HG03135 (cell line): Measurements from ENCODE around the gene TEF.
"Not testable (repeated sequence)": the region's sequence is repeated elsewhere in the genome, so short reads cannot be mapped to it uniquely, and the experiment has no call there.

ENCODE experiments used
- ATAC-seq: cut with Tn5 transposase; IDR thresholded peaks from one replicate; pipeline ENCODE4 v1.9.1; 2021; ENCODE audit warnings: mild to moderate bottlenecking, moderate library complexity; ENCODE audit not compliant: unreplicated experiment

The TEF gene

DNA sequence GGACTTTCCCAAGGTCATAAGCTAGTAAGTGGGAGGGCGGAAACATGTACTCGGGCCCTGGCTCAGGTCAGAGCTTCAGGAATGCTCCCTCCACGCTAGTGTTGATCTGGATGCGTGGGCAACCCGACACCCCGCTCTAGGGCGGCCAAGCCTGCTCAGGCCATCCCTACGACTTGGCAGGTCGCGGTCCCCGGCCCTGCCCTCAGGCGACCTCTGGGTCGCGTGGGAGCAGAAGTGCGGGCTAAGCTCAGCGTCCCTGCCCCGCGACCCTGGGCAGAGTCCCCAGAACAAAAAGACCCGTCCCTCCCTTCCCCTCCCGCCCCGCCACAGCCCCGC lies 781 bp upstream of the TEF start:
- peak; percentile 16 for ATAC-seq

DNA sequence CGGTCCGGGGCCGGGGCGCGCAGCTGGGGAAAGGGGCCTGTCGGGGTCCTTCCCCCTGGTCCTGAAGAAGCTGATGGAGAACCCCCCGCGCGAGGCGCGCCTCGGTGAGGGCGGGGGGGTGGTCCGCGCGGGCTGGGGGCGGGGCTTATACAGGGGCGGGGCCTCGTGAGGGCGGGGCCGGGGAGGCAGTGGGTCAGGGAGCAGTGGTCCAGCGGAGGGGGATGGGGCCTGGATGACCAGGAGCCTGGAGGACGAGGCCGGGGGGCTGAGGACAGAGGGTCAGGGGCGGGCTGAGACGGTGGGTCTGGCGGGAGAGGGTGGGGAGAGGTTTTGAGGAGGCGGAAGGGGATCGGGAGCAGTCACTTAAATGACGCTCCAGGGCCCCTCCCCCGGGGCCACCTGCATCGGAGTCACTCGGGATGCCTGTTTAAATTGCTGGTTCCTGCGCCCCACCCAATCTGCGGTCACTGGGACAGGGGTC lies 396 bp downstream of the TEF start:
- peak; percentile 23 for ATAC-seq

DNA sequence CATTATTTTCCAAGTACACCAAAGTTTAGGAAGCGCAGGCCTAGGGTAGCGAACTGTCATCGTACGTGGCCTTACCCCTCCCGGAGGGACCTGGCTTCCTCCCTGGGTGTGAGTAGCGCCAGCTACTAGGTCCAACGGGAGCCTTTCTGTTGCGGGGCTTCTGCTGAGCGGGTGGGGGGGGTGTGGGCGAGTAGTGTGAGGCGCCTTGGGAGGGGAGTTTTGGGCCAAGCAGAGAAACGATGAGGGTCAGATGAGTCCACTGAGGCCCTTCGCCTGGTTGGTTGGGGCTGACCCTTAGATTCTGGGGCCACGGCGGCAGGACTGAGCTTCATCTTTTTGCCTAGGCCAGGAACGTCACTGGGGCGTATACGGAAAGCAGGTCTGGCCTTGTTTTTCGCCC lies 868 bp downstream of the TEF start:
- no peak for ATAC-seq

DNA sequence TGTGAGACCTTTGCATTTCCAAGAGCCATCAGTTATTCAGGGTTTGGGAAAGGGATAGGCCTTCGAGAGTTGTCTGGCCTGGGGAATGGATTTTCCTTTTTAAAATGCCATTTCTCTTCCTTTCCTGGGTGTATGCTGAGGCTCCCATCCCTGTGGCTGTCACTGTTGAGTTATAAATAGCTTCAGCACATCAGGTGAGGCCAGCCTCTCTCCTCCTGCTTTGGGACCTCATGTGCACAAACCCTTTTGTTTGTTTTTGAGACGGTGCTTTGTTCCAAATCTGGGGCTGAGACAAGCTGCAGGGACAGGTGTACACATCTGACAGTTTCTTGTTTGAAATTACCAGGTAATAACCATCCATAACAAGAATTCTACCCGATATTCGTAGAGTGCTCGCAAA lies 1.3 kb downstream of the TEF start:
- no peak for ATAC-seq

DNA sequence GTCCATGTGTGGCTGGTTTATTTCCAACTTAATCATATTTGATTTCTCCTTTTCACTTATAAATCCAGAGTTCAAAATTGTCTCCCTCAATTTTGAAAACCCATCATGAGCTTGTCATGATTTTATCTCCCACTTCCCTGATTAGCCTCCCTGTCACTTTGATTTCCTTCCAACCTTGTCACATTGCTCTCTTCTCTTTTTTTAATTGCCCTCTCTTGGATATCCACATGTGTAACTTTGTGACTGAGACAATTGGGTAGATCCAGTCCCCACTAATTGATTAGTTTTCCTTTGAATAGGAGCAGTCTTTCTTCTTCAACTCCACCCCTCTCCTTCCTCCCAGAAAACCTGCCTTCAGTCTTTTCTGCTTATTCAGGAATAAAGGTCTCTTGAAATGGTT lies 2.4 kb downstream of the TEF start:
- no peak for ATAC-seq

DNA sequence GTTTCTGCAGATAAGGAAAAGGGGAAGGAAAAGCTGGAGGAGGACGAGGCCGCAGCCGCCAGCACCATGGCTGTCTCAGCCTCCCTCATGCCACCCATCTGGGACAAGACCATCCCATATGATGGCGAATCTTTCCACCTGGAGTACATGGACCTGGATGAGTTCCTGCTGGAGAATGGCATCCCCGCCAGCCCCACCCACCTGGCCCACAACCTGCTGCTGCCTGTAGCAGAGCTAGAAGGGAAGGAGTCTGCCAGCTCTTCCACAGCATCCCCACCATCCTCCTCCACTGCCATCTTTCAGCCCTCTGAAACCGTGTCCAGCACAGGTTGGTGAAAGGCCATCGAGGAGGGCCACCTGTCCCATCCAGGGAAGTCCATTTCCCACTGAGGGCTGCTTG lies 5.6 kb downstream of the TEF start:
- ATAC-seq: no peak

DNA sequence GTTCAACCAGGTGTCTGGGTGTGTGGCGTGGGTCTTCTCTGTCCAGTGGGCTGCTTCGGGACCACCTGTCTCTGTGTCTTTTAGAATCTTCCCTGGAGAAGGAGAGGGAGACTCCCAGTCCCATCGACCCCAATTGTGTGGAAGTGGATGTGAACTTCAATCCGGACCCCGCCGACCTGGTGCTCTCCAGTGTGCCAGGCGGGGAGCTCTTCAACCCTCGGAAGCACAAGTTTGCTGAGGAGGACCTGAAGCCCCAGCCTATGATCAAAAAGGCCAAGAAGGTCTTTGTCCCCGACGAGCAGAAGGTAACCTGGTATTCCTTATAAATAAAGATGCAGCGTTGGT lies 12.2 kb downstream of the TEF start:
- no peak for ATAC-seq

DNA sequence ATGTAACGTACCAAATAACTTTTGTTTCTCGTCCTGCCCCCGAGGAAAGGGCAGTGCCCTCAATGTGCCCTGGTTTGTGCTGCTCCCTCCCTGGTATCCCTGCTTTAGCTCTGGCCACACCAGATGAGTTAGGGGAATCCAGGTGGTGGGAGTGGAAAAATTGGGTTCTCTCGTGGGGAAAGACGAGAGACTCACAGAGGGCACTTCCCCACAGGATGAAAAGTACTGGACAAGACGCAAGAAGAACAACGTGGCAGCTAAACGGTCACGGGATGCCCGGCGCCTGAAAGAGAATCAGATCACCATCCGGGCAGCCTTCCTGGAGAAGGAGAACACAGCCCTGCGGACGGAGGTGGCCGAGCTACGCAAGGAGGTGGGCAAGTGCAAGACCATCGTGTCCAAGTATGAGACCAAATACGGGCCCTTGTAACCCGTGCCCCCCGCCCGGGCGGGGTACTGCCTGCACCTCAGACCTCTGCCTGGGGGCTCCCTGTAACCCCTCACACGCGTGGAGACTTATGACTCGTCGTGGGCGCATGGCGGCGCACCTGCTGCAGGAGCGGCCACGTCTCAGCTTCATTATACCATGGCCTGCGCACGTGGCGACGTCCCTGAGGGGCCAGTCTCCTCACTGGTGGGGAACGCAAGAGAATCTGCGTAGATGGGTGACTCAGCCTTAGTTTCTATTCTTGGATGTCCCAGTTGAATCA lies 13.9 kb downstream of the TEF start:
- ATAC-seq: no peak

DNA sequence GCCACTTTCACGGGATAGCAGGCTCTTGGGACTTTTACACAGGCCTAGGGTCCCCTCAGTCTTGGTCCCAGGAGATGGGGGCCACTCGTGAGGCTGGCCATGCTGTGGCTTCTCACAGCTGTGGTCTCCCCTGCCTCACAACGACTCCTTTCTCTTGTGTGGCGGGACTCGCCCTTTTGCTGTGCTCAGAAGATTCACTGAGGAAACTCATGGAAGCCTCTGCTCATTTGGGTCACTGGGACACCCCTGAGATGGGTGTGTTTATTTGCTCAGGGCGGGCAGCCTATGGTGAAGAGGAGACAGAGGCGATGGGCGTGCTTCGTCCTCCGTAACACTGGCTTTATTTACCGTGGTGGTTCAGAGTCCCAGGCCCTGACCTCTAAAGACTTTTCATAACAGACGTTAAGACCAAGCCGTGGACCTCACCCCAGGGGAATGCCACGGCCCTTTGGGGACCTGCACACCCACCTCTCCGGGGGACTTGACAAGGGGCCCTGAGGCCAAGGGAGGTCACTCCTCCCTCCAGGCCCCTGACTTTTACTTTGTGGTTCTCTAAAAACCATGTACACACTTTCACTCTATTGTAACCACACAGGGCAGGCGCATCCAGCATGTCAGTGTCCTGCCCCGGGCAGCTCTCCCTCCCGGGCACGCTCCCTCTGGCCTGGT lies 15.5 kb downstream of the TEF start:
- ATAC-seq: no peak

DNA sequence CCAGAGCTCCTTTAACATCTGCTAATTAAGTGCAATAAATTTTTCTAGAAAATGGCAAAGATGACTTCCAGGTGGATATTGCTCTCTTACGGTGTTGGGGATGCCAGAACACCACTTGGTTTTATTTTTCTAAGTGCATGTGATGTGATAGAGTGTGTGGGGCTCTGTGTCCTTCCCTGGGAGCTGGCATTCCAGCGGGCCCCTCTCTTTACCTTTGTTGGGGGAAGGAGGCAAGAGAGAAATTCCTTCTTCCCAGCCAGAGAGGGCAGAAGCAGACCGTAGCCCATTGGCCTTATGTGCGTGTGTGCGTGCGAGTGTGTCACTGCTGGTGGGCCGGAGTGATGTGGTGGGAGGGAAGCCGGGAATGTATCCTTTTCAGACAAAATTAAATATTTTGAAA lies 17.2 kb downstream of the TEF start:
- no peak for ATAC-seq

DNA sequence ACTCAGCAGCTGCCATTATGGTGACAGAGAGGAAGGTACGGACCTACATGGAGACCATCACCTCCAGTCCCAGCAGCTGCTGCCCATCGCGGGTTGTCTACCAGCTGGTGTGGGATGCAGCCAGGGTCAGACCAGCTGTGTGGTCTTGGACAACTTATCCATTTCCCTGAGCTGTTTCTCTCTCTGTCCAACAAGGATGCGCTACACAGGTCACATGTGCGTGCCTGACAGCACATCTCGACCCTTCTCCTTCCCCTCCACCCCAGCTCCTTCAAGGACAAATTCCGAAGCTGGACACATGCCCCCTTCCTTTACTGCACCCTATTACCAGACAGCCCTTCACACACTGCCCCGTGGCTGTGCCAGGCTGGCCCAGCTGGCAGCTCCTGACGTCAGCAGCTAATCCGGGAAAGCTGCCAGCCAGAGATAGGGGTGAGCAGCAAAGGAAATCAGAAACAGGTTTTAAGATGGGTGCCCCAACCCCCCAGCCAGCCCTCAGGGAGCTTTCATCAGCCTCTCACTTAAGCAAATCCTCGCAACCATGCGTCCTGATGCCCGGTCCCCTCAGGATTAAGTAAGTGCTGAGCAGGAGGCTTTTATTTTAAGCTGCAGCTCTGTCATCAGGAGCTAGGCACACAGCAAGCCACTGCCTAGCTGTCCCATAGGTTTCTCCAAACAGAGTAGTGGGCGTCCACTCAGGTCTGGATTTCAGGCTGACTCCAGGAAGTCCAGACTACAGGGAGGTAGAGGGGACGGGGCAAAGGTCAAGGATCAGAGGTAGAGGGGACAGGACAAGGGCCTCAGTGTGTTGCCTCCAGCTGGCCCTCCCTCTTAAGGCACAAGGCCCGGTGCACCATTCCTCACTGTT lies 20.3 kb downstream of the TEF start:
- no peak for ATAC-seq

DNA sequence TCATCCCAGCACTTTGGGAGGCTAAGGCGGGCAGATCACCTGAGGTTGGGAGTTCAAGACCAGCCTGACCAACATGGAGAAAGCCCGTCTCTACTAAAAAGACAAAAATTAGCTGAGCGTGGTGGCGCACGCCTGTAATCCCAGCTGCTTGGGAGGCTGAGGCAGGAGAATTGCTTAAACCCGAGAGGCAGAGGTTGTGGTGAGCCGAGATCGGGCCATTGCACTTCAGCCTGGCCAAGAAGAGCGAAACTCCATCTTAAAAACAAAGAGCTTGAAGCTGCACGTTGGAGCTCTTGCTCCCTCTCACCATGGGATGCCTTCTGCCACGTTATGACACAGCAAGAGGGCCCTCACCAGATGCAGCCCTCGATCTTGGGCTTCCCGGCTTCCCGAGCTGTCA lies 21.1 kb downstream of the TEF start:
- not testable (repeated sequence) for ATAC-seq

DNA sequence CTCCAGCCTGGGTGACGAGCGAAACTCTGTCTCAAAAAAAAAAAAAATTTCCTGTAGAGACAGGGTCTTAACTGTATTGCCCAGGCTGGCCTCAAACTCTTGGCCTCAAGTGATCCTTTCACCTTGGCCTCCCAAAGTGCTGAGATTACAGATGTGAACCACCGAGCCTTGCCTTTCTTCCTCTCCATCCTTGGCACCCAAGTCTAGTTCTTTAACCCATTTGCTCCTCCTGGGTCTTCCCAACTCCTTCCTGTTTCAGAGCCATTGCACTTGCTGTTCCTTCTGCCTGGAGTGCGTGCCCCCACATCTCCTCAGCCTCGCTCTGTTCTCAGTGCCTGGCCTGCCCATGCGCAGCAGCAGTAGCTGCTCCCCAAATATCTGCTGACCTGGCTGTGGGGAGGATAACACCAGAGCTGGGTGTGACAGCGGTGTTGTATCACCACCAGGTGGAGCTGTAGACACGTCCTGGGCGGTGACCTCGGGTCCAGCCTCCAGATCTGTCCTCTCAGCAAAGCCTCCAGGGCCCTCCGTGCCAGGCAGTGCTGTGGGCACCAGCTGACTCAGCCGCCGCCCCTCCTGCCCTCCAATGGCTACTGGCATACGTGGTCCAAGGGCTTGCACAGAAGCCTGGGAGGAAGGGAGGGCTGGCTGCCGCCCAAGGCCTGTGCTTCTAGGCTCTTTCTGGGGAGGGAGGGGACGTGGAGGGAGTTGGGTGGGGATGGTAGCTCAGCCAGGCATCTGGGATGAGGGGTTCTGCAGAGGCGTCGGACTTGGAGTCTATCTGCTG lies 22.0 kb downstream of the TEF start:
- ATAC-seq: no peak

DNA sequence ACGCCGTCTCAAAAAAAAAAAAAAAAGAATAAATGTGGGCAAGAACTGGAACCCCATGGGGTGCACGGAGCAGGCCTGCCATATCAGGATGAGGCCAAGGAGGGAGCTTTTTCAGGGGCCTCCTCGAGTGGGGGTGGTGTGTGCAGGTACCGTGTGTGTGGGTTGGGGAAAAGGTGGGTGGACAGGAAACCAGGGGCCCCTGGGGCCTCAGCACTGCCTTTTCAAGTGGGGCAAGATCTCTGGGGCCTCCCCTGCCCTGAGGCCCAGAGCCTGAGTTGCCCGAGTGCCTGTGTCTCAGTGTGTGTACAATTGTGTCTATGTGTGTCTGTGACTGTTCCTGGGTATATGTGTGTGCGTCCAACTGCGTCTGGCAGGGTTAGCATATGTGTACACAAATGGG lies 23.8 kb downstream of the TEF start:
- no peak for ATAC-seq

DNA sequence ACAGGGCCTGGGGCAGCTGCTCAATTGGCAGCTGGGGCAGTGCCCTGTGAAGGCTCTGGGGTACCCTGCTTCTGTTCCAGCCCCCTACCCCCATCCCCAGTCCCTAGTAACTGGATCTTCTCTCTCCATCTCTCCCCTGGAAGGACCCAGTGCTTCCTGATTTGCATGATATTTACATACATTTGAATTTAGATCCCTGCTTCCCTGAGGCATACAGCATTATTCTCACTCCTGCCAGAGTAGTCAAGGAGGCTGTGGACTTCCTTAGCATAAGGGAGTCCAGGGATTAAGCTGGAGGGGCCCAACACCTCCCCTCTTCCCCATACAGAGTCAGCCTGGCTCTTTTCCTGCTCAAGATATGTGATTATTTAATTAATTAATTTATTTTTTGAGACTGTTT lies 24.7 kb downstream of the TEF start:
- no peak for ATAC-seq

DNA sequence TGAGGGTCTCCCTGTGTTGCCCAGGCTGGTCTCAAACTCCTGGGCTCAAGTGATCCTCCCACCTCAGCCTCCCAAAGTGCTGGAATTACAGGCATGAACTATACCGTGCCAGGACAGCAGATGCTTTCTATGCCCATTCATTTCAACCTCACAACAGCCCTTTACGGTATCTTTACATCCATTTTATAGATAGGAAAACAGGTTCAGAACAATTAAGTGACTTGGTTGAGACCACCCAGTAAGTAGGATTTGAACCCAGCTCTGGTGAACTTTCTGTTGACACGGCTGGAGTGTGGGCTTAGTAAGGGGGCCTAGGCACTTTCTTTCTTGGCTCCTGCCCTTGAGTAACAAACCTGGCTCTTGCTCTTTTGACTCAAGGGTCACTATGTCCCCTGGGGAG lies 25.7 kb downstream of the TEF start:
- no peak for ATAC-seq

DNA sequence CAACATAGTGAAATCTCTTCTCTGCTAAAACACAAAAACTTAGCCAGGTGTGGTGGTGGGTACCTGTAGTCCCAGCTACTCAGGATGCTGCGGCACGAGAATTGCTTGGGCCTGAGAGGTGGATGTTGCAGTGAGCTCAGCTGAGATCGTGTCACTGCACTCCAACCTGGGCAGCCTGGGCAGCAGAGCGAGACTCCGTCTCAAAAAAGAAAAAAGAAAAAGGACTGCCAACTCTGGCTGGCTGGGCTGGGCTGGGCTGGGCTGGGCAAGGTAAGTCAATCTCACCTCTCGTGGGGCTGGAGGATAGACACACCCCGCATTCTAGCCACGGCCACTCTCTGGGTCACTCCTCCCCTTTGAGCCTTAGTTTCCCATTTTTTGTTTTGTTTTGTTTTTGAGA lies 26.9 kb downstream of the TEF start:
- no peak for ATAC-seq

DNA sequence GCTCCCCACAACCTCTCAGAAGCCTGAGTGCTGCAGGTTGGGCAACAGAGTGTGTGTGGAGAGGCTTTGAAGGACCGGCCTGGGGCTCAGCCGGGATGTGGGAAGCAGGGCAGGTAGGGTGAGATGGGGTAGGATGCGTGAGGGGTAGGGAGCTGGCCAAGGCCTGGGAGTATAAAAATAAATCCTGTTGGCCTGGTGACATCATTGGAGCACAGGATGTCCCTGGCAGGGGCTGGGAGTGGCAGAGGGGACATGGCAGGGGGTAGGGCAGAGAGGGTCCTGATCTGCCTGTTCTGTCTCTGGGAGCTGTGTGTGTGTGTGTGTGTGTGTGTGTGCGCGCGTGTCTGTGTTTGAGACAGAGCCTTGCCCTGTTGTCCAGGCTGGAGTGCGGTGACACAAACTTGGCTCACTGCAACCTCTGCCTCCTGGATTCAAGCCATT lies 28.6 kb downstream of the TEF start:
- no peak for ATAC-seq

DNA sequence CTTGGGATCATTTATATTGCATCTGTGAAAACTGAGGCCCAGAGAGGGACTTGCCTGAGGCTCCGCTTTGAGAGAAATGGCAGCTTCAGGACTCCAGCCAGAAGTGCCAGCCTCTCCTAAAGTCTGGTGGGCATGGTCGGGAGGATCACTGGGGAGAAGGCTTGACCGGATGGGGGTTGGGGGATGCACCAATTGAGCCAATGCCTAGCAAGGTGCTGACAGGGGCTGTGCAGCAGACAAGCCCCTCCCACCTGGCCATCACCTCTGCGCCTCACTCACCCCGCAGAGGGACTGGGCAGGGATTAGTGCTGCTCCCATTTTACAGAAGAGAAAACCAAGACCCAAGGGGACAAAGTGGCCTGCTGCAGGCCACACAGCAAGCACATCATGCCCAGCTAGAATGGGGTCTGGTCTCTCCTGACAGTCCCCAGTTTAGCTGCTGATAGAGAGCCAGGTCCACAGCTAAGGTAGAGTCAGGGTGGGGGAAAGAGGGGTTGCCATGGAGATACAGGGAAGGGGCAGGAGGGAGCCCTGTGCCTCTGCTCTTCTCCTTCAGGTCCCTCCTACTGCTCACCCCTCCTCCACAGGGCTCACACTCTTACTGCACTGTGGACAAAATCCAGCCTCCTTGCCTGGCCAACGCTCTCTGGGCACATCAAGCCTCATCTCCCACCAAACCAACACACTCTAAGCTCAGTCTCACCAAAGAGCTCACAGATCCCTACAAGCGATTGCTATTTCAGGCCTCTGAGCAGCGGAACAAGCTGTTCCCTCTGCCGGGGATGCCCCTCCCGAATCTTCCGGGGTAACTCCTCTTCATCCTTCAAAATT lies 29.5 kb downstream of the TEF start:
- ATAC-seq: no peak

DNA sequence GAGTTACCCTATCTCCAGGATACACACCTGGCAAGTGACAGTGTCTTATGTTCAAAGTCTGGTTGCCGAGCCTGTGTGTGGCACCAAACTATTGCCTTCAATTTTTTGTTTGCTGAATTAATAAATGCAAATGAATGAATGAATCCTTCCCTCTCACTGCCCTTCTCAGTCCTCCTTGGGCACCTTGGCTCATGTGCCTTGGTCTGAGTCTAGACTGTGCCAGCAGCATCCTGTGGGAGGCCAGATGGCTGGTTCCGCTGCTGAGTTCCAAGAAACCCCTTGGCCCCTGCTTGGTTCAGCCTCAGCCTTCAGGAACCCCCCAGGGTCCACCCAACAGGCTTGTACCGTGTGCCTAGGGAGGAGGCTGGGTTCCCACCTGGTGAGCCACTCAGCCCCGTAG lies 33.8 kb downstream of the TEF start:
- ATAC-seq: no peak
